NT2/D1 (cell line): ENCODE results near the gene CNOT9.

Experiments
- SUZ12 ChIP-seq: IDR thresholded peaks from 2 replicates; pipeline ENCODE4 v1.6.1; 2011; ENCODE audit not compliant: insufficient read length, insufficient read depth; ENCODE audit errors: extremely low read depth
- YY1 ChIP-seq: IDR thresholded peaks from 2 replicates; pipeline ENCODE4 v1.6.1; 2011; ENCODE audit not compliant: insufficient read length, insufficient read depth
- ZNF274 ChIP-seq: IDR thresholded peaks from 2 replicates; pipeline ENCODE4 v1.6.1; 2011; ENCODE audit warnings: mild to moderate bottlenecking, low read depth, low read length

- no peak for TF ChIP-seq ZNF274
- no peak for TF ChIP-seq YY1
- TF ChIP-seq SUZ12 = no peak
These were observed 76.5 kb downstream of the CNOT9 start for GRCh38 chr2:218645126-218645525.
